Right lobe of liver (tissue), 6 donors: ENCODE data around the gene KCNC3. TPM values are rescaled to one million over a fixed set of nuclear protein-coding genes. Genes with fewer than 3 reads are reported as not detected.
"Not testable (repeated sequence)": the region's sequence is repeated elsewhere in the genome, so short reads cannot be mapped to it uniquely, and the experiment has no call there.

Experiments
- ATAC-seq, 4 donors: fragments of 200-7000 bp; cut with Tn5 transposase; one replicate each; pipeline ENCODE4 v1.9.1; 2020; ENCODE audit warnings: mild to moderate bottlenecking in 4 of 4, moderate library complexity in 4 of 4
- DNase-seq, 3 donors: peaks; one replicate each; pipeline ENCODE4 v3.0.0-alpha.2; 2020
- H3K27ac ChIP-seq, 3 donors: fragments of 200-600 bp; one replicate each; pipeline ENCODE4 v1.8.0; 2022
- H3K27me3 ChIP-seq, 2 donors: fragments of 200-600 bp; one replicate each; pipeline ENCODE4 v1.8.0; 2022
- H3K36me3 ChIP-seq, 4 donors: fragments of 200-600 bp; sonication (generic) in 1 of 4; one replicate each; pipeline versions ENCODE4 v1.5.1 to v1.8.0; 2017 to 2022; ENCODE audit warnings: control low read depth in 1 of 4
- H3K4me1 ChIP-seq, 4 donors: fragments of 200-600 bp; sonication (generic) in 1 of 4; one replicate each; pipeline versions ENCODE4 v1.5.1 to v1.8.0; 2017 to 2022; ENCODE audit warnings: control low read depth in 1 of 4
- H3K4me3 ChIP-seq, 3 donors: fragments of 200-600 bp; one replicate each; pipeline ENCODE4 v1.8.0; 2022
- H3K9me3 ChIP-seq, 4 donors: fragments of 200-600 bp; sonication (generic) in 1 of 4; one replicate each; pipeline versions ENCODE4 v1.5.1 to v1.8.0; 2017 to 2022; ENCODE audit warnings: control low read depth in 1 of 4
- CTCF ChIP-seq, 4 donors: fragments of 200-600 bp in 3 of 4; fragments of 450-650 bp in 1 of 4; IDR thresholded peaks; one replicate each; pipeline versions ENCODE4 v1.5.1 to v1.8.0; 2016 to 2022; ENCODE audit warnings: antibody characterized with exemption in 4 of 4, mild to moderate bottlenecking in 2 of 4
- POLR2A ChIP-seq: fragments of 450-650 bp; IDR thresholded peaks from one replicate; pipeline ENCODE4 v1.6.1; 2017; ENCODE audit warnings: antibody characterized with exemption, mild to moderate bottlenecking
- WGBS: methylation state at CpG from one replicate; pipeline ENCODE4 v1.1.6; 2018; ENCODE audit warnings: low coverage, low lambda C conversion rate; ENCODE audit not compliant: insufficient coverage; ENCODE audit errors: missing lambda C conversion rate; 5-methylcytosine and 5-hydroxymethylcytosine counted together
- intact Hi-C, 2 donors: fragments of 100-400 bp; cut with DNase I; formaldehyde crosslinking; loops; one replicate each; pipeline versions ENCODE4 v1.11.2 to v1.14.1; 2022
- total RNA-seq, 6 experiments: library from RNA; depleted of rRNA in 2 of 6; stranded (reverse); fragments of >200 nt in 2 of 6; fragmentation: NEBNext Ultra II Directional in 3 of 6; extraction: Animal tissue kit (Norgen Biotek cat#: 25700) in 3 of 6; gene quantifications; one replicate each; pipeline versions ENCODE4 v1.1.0 to v1.2.4, GENCODE V29; 2016 to 2023
- donor health status: DM: no; HTN: yes; CAD: no.
- donor health status: DM: no; HTN: no; CAD: no.
- donor health status: DM: no; HTN: no; CAD: no.
- donor health status: DM: no; HTN: yes; CAD: no.
- donor health status: DM: no; HTN: yes; CAD: no.

Gene KCNC3
- total RNA-seq, 6 experiments from 2014 or later, result 0.92 to 3.0 (median 2.3) TPM

GRCh38 chr19:50352242-50352641 lies 23.1 kb upstream of the KCNC3 start:
- TF ChIP-seq POLR2A (no peak), CTCF (IDR thresholded peaks at IDR 0.05) (no peak)
- no peaks in the 10 kb centered on the region for H3K36me3 ChIP-seq
- H3K9me3 ChIP-seq, result no peaks in the 10 kb centered on the region
- intact Hi-C loops, result no loop called here
- H3K27ac ChIP-seq, result peak overlapping the region in 1 of 3 donors; percentile 53
- no peaks in the 10 kb centered on the region for H3K27me3 ChIP-seq
- no peak for DNase-seq
- peak in 2 of 4 donors; percentile 74 to 89 for ATAC-seq
- whole genome bisulfite sequencing, result 73% methylated on average over 2 of the region's 4 CpGs
- no peak overlapping the region for H3K4me3 ChIP-seq
- peaks cover 0 to 17% (median 0%) of the 10 kb centered on the region in 4 donors for H3K4me1 ChIP-seq

- ATAC-seq, result no peak
- Histone ChIP-seq H3K27me3 (no peaks in the 10 kb centered on the region), H3K4me3 (no peak overlapping the region), H3K4me1 (peaks cover 0 to 17% (median 0%) of the 10 kb centered on the region in 4 donors), H3K9me3 (no peaks in the 10 kb centered on the region), H3K27ac (peak overlapping the region in 1 of 3 donors; percentile 24), H3K36me3 (no peaks in the 10 kb centered on the region)
- intact Hi-C loops, result no loop called here
- no peak for TF ChIP-seq POLR2A
- no peak for TF ChIP-seq CTCF (IDR thresholded peaks at IDR 0.05)
- WGBS, result 37% methylated on average over 8 of the region's 22 CpGs
- no peak for DNase-seq
Measured at GRCh38 chr19:50349277-50350057, 20.3 kb upstream of the KCNC3 start.

GRCh38 chr19:50347089-50347581 lies 18.0 kb upstream of the KCNC3 start:
- peaks cover 0 to 16% (median 0%) of the 10 kb centered on the region in 4 donors for H3K4me1 ChIP-seq
- DNase-seq, H3K4me3 ChIP-seq, ATAC-seq, H3K9me3 ChIP-seq, H3K27ac ChIP-seq, H3K36me3 ChIP-seq, intact Hi-C loops, H3K27me3 ChIP-seq: not testable (repeated sequence)
- WGBS, result 41% methylated on average over 5 of the region's 8 CpGs

GRCh38 chr19:50344661-50345318 lies 15.6 kb upstream of the KCNC3 start:
- 72% methylated on average over 5 of the region's 8 CpGs for WGBS
- no peak for TF ChIP-seq POLR2A
- no peak for TF ChIP-seq CTCF (IDR thresholded peaks at IDR 0.05)
- Histone ChIP-seq H3K27ac (no peak overlapping the region), H3K4me3 (no peak overlapping the region), H3K36me3 (no peaks in the 10 kb centered on the region), H3K9me3 (no peaks in the 10 kb centered on the region), H3K4me1 (peaks cover 0 to 11% (median 0%) of the 10 kb centered on the region in 4 donors), H3K27me3 (no peaks in the 10 kb centered on the region)
- ATAC-seq, result peak; percentile 22 to 65 (median 46)
- intact Hi-C loops, result no loop called here
- DNase-seq, result peak in 2 of 3 donors; percentile 23 to 29

- no peaks in the 10 kb centered on the region for H3K36me3 ChIP-seq
- WGBS, result 33% methylated on average over 1 of the region's 3 CpGs
- intact Hi-C loops, result no loop called here
- no peak overlapping the region for H3K27ac ChIP-seq
- no peaks in the 10 kb centered on the region for H3K9me3 ChIP-seq
- H3K27me3 ChIP-seq, result no peaks in the 10 kb centered on the region
- TF ChIP-seq CTCF (IDR thresholded peaks at IDR 0.05) (no peak), POLR2A (no peak)
- no peak overlapping the region for H3K4me3 ChIP-seq
- H3K4me1 ChIP-seq, result no peaks in the 10 kb centered on the region
- DNase-seq, result no peak
- peak; percentile 34 to 67 (median 50) for ATAC-seq
Measured at GRCh38 chr19:50341091-50341564, 12.0 kb upstream of the KCNC3 start.
